Neuron (in vitro differentiated cells): ENCODE measurements around the gene AGXT2.

Experiments used
- H2AFZ ChIP-seq: one replicate; pipeline ENCODE4 v1.6.1; 2013; ENCODE audit warnings: low read depth, mild to moderate bottlenecking, inconsistent platforms, low read length, moderate library complexity
- H3K27me3 ChIP-seq: one replicate; pipeline ENCODE4 v1.6.1; 2013; ENCODE audit warnings: low read length; ENCODE audit not compliant: insufficient read depth
- H3K36me3 ChIP-seq: one replicate; pipeline ENCODE4 v1.6.1; 2013; ENCODE audit warnings: low read length; ENCODE audit not compliant: insufficient read depth
- H3K4me1 ChIP-seq: one replicate; pipeline ENCODE4 v1.6.1; 2013; ENCODE audit warnings: low read length; ENCODE audit not compliant: insufficient read depth
- H3K4me3 ChIP-seq: 2 replicates; pipeline ENCODE4 v1.5.1; 2013; ENCODE audit warnings: mild to moderate bottlenecking, low read length, moderate library complexity
- H3K9me3 ChIP-seq: one replicate; pipeline ENCODE4 v1.6.1; 2013; ENCODE audit warnings: low read length

The AGXT2 gene

DNA sequence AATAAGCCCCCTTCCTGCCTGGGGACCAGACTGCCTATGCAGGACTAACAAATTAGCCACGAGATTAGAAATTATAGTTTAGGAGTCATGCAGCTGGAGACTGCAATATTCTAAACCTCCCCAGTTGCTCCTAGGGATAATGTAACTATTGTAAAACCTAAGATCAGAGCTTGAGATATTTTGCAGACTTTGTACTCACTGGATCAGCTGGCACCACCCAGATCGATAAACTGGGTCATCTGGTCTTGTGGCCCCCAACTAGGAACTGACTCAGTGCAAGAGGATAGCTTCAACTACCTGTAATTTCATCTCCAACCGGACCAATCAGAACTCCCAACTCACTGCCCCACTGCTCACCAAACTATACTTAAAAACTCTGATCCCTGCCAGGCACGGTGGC, 80.2 kb downstream of the AGXT2 start:
- H3K27me3 ChIP-seq: no peaks in the 10 kb centered on the region
- no peak overlapping the region for H2AFZ ChIP-seq
- no peak overlapping the region for H3K4me3 ChIP-seq
- peaks cover 3% of the 10 kb centered on the region for H3K9me3 ChIP-seq
- H3K36me3 ChIP-seq: no peaks in the 10 kb centered on the region
- H3K4me1 ChIP-seq: no peaks in the 10 kb centered on the region

GRCh38 chr5:34959323-34959722, 88.4 kb downstream of the AGXT2 start:
- H3K4me1 ChIP-seq: peaks cover 2% of the 10 kb centered on the region
- no peak overlapping the region for H2AFZ ChIP-seq
- H3K4me3 ChIP-seq: no peak overlapping the region

GRCh38 chr5:34957857-34958690, 89.7 kb downstream of the AGXT2 start:
- Histone ChIP-seq H3K4me3 (no peak overlapping the region), H3K36me3 (peaks cover 20% of the 10 kb centered on the region), H3K9me3 (no peaks in the 10 kb centered on the region), H3K4me1 (peaks cover 2% of the 10 kb centered on the region), H3K27me3 (no peaks in the 10 kb centered on the region), H2AFZ (no peak overlapping the region)

More at GRCh38 chr5:34959323-34959722, 88.4 kb downstream of the AGXT2 start:
- Histone ChIP-seq H3K27me3 (no peaks in the 10 kb centered on the region), H3K9me3 (no peaks in the 10 kb centered on the region), H3K36me3 (peaks cover 10% of the 10 kb centered on the region)

DNA sequence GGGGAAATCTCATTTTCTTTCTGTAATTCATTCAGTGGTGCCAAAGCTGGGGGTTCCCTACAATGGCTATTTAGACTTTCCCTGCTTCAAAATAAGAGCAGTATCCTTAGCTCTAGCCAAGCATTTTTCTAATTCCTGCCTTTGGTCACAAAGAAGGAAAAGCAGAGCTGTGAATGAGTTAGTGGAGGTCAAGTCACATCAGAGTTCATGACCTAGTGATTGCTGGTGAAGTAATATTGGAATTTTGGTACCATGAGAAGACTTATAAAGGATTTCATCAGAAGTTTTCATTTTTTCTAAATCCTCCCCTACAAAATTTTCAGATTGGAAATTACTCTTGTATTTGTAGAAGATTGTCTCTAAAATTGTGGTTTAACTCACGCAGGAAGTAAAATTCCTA, 90.4 kb downstream of the AGXT2 start:
- H3K36me3 ChIP-seq: peaks cover 25% of the 10 kb centered on the region
- no peak overlapping the region for H2AFZ ChIP-seq
- H3K4me3 ChIP-seq: no peak overlapping the region
- H3K9me3 ChIP-seq: no peaks in the 10 kb centered on the region
- H3K4me1 ChIP-seq: peaks cover 2% of the 10 kb centered on the region
- H3K27me3 ChIP-seq: no peaks in the 10 kb centered on the region
